HL-60 (cell line): ENCODE data around the gene DUSP22.

Experiments used
- DNase-seq, 2 experiments: peaks; one replicate each; pipeline ENCODE4 v3.0.0-alpha.2; 2010 to 2020; ENCODE audit warnings: low read depth in 1 of 2, low spot score in 1 of 2
- H3K27ac ChIP-seq: fragments of 250-450 bp; sonication (Bioruptor Pico); replicated peaks from 2 replicates; pipeline ENCODE4 v1.5.1; 2020; ENCODE audit warnings: mild to moderate bottlenecking, moderate library complexity
- H3K27me3 ChIP-seq: fragments of 250-450 bp; sonication (Bioruptor Pico); 2 replicates; pipeline ENCODE4 v1.5.1; 2021; ENCODE audit warnings: mild to moderate bottlenecking, moderate library complexity; ENCODE audit not compliant: insufficient read depth, poor library complexity, severe bottlenecking
- H3K4me3 ChIP-seq: replicated peaks from 2 replicates; pipeline ENCODE4 v1.5.1; 2011; ENCODE audit warnings: mild to moderate bottlenecking, control low read depth, low read length; ENCODE audit not compliant: insufficient read depth
- CTCF ChIP-seq: IDR thresholded peaks from one replicate; pipeline ENCODE4 v1.5.1; 2011; ENCODE audit warnings: low read length, control low read depth, inconsistent platforms; ENCODE audit not compliant: insufficient read depth
- GABPA ChIP-seq: IDR thresholded peaks from 2 replicates; pipeline ENCODE4 v1.6.1; 2012; ENCODE audit warnings: low read depth
- POLR2AphosphoS5 ChIP-seq: IDR thresholded peaks from 2 replicates; pipeline ENCODE4 v1.6.1; 2012; ENCODE audit warnings: low read depth
- REST ChIP-seq: IDR thresholded peaks from 2 replicates; pipeline ENCODE4 v1.6.1; 2012; ENCODE audit warnings: low read depth; ENCODE audit not compliant: insufficient replicate concordance
- SPI1 ChIP-seq: IDR thresholded peaks from 2 replicates; pipeline ENCODE4 v1.6.1; 2012; ENCODE audit warnings: low read depth, mild to moderate bottlenecking, borderline replicate concordance

Gene DUSP22

GRCh38 chr6:340991-341827, 48.9 kb downstream of the DUSP22 start:
- peak; percentile 85 to 91 for DNase-seq
- Histone ChIP-seq H3K4me3 (no peak overlapping the region), H3K27ac (no peak overlapping the region; the same call in 1 of the 2 replicates), H3K27me3 (no peaks in the 10 kb centered on the region)
- TF ChIP-seq SPI1 (peak; percentile 97), REST (no peak), CTCF (no peak), GABPA (no peak), POLR2AphosphoS5 (peak; percentile 74)

- H3K4me3 ChIP-seq: no peak overlapping the region
- H3K27me3 ChIP-seq: no peaks in the 10 kb centered on the region
- no peak overlapping the region for H3K27ac ChIP-seq
- TF ChIP-seq REST: no peak
- TF ChIP-seq GABPA: no peak
- no peak for TF ChIP-seq POLR2AphosphoS5
- TF ChIP-seq CTCF: no peak
- TF ChIP-seq SPI1: no peak
- no peak for DNase-seq
Observed at GRCh38 chr6:341914-342831, 49.9 kb downstream of the DUSP22 start.

- Histone ChIP-seq H3K4me3 (no peak overlapping the region), H3K27ac (no peak overlapping the region), H3K27me3 (no peaks in the 10 kb centered on the region)
- no peak for DNase-seq
- no peak for TF ChIP-seq REST
- TF ChIP-seq SPI1: no peak
- no peak for TF ChIP-seq POLR2AphosphoS5
- TF ChIP-seq GABPA: no peak
- no peak for TF ChIP-seq CTCF
Observed at GRCh38 chr6:342832-343179, 50.5 kb downstream of the DUSP22 start.
